Right hindlimb (tissue), 1 donor: ENCODE data around the gene IGIP.

Experiments
- DNase-seq: peaks from one replicate; pipeline ENCODE4 v3.0.0-alpha.2; 2018

Gene IGIP

GRCh38 chr5:140125637-140126036, at the start of gene IGIP:
TSS of gene IGIP (plus strand) at chr5:140125937. CDS start at chr5:140128477, 2,540 bp downstream.
- DNase-seq: no peak

GRCh38 chr5:140076142-140076541, 49.6 kb upstream of the IGIP start:
- no peak for DNase-seq

GRCh38 chr5:140076788-140077187, 48.9 kb upstream of the IGIP start:
- DNase-seq: no peak

GRCh38 chr5:140083120-140083519, 42.6 kb upstream of the IGIP start:
- no peak for DNase-seq

DNA sequence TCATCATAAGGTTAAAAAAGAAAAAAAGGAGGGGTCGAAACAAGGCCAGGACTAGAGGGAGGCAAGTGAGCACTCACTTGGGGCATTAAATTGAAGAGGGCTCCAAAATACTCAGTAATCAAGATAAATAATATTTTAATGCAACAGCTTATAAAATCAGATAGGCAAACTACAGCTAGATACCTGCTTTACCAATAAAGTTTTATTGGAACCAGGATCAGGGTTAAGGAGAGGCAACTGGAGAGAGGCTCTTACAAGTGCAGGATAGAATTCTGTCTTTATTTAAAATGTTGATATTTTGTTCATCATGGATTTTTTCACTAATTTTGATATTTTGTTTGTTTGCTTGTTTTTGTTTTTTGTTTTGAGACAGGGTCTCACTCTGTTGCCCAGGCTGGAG, 42.1 kb upstream of the IGIP start:
- DNase-seq: no peak

DNA sequence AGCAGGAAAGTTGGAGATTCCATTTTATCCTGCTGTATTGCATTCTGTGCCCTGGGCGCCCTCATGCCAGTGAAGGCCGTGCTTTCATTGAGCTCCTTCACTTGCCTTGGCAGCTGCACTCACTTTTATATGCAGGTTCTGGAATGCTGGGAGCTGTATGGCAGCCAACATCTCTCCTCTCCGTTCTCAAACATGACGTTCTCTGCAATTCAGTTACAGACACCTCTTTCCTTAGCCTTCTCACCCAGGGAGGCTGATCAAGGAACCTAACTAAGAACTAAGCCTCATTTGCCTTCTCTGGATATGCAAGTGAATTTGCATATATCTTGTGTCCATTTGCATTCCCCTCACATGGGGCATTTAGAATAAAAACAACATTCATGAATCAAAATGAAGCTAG, 41.2 kb upstream of the IGIP start:
- no peak for DNase-seq

DNA sequence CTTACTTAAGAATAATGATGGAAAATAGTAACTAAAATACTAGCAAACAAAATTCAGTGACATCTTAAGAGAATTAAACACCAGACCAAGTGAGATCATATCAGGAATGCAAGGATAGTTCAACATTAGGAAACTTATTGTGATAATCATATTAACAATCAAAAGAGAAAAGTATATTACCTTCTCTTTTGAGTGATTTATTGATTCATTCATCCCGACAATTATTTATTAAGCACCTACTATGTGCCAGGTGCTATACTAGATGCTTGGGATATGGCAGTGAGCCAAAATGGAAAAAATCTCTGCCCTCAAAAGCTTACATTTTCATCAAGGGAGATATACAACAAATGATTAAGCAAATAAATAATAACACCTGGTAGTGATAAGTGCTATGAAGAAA, 35.5 kb upstream of the IGIP start:
- DNase-seq: no peak

- DNase-seq: no peak
Observed at GRCh38 chr5:140093179-140093578, 32.6 kb upstream of the IGIP start.

DNA sequence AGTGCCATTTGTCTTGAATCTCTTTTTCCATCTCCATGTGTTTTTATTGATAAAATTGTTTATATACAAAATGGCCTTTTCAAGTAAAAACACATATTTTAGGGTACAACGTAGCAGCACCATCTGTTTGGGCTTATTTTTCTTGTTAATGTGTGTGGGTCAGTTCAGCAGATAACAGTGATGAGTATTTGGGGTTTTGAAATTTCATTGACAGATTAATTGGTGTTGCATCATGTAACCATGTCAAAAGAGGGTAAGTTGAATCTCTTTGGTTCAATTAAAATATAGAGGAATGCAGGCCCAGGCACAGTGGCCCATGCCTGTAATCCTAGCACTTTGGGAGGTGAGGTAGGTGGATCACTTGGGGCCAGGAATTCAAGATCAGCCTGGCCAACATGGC, 31.9 kb upstream of the IGIP start:
- DNase-seq: no peak

DNA sequence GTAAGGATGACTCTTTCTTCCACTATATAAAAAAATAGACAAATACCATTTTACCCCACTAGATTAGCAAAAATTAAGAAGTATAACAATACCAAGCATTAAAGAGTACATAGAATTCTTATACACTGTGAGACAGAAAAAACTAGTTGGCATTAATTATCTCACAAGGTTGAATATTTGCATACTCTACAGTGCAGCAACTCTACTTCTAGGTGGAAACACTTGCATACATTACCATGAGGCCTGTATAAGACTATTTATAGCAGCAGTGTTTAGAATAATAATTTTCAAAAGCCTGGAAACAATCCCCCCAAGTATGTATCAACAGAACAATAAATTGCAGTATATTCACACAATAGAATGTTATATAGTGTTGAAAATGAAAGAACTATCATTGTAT, 30.8 kb upstream of the IGIP start:
- no peak for DNase-seq

- no peak for DNase-seq
Observed at GRCh38 chr5:140101179-140101578, 24.6 kb upstream of the IGIP start.

- no peak for DNase-seq
Observed at GRCh38 chr5:140103154-140103553, 22.6 kb upstream of the IGIP start.

- DNase-seq: no peak
Observed at GRCh38 chr5:140104100-140104499, 21.6 kb upstream of the IGIP start.

DNA sequence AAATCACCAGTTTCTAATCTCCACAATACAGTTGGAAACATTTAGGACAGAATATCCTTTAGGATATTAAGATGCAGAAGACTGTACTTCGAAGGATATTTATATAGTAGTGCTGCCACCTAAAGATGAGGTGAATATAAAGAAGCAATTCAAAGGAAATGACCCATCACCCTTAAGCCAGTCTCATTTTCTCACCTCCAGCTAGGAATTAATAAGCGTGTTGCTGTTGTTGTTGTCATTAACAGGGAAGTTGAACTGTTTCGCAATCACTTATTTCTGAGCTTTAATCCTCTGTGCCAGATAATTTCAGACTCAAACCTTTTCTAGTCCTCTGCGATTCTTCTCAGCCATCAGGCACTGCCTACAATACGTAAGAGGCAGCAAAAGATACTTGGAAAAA, 19.6 kb upstream of the IGIP start:
- DNase-seq: no peak

GRCh38 chr5:140106805-140107311, 18.9 kb upstream of the IGIP start:
- DNase-seq: no peak

DNA sequence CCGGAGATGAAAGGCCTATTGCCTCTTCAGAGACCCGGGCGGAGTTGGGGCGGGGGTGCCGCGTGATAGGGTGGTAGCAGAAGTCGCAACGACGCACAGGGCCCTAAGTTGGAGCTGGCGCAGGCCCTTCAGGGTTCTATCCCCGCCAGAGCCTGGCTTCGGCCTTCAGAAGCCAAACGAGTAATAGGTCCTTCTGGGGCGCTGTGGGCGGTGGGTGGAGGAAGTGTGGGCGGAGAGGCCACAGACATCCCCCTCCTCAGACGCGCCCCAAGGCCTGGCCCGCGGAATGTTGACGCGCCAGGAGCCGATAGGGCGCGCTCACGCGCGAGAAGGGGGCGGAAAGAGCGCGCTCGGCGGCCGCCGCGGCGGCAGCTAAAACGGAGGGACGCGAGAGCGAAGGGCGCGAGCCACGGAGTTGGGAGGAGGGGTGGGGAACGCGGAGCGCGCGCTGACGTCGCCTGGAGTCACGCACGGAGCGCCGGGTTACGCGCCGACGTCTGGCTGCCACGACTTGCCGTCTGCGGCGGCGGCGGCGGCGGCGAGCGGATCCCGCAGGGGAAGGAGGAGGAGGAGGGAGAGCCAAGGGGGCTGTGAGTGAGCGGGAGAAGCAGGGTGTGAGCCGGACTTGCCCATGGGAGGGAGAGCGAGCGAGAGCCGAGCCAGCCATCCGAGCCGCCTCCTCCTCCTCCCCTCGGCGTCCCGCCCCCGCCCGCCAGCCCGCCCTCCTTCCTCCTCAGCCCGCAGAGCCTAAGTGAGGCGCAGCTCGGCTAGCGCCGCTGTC, 18.2 kb upstream of the IGIP start:
- peak; percentile 94 for DNase-seq

GRCh38 chr5:140108093-140109017, 17.4 kb upstream of the IGIP start:
- DNase-seq: peak; percentile 29

DNA sequence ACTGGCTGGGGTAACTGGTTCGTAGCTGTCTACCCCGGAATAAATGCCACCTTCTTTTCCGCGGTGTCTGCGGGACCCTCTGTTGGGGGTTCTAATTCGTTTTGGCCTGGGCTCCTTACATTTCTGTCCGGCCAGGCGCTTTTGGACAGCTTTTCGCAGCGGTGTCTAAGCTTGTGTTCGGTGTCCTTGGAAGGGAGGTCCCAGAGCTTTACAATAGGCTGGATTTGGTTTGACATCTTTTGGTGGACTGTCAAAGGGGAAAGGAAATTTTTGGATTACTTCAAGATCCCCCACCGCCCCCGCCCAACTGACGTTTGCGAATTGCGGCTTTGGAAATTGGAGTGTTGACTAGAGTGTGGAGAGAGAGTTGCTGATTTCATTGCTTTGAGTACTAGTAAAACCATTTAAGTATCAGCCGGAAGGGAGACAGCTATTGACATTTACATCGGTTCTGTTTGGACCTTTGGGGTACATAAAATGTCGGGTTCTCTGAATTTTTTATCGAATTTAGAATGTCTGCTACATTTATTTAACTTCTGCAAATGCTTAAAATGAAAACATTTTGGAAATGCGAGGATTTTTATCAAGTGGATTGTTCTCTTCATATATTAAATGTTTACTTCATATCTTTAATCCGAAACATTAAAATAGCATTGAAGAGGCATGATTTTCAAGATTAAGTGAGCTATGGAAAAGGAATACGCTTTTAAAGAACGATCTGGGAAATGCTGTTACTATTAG, 16.5 kb upstream of the IGIP start:
- peak; percentile 36 for DNase-seq

GRCh38 chr5:140109759-140110645, 15.7 kb upstream of the IGIP start:
- DNase-seq: no peak

DNA sequence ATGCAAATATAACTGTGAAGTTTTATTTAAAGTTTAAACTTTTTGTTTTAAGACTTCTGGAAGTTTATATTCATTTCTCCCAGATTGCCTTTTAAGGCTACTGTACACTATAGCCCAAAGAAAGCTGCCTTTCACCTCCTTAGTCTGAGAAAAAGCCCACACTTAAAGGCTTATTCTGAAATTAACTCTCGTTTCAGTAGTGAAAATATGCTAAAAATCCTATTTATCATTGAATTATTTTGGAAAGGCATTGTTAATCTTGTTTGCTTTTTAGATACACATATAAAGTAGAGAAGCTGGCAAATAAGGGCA, 15.1 kb upstream of the IGIP start:
- no peak for DNase-seq

- no peak for DNase-seq
Observed at GRCh38 chr5:140111011-140111858, 14.5 kb upstream of the IGIP start.
